T-helper 2 cell treated with Interferon-gamma antibody and Interleukin-4, amounts not matched to agents 5 μg/mL and 100 μg/mL, for 36 hours (primary cell): ENCODE data around the gene BHLHA15.
"Not testable (repeated sequence)": the region's sequence is repeated elsewhere in the genome, so short reads cannot be mapped to it uniquely, and the experiment has no call there.

Experiments used
- DNase-seq: peaks from one replicate; pipeline ENCODE4 v3.0.0; 2021; ENCODE audit warnings: low spot score
- H3K27ac Mint-ChIP-seq: one replicate; pipeline ENCODE4 v1.8.0; 2021; ENCODE audit warnings: mild to moderate bottlenecking, mixed read lengths
- H3K27me3 Mint-ChIP-seq: one replicate; pipeline ENCODE4 v1.8.0; 2021; ENCODE audit warnings: low read depth, mixed read lengths
- H3K36me3 Mint-ChIP-seq: one replicate; pipeline ENCODE4 v1.8.0; 2021; ENCODE audit warnings: low read depth, mixed read lengths
- H3K4me1 Mint-ChIP-seq: one replicate; pipeline ENCODE4 v1.8.0; 2021; ENCODE audit warnings: low read depth, mixed read lengths
- H3K4me3 Mint-ChIP-seq: one replicate; pipeline ENCODE4 v1.8.0; 2022; ENCODE audit warnings: mild to moderate bottlenecking, moderate library complexity, mixed read lengths
- H3K9me3 Mint-ChIP-seq: one replicate; pipeline ENCODE4 v1.8.0; 2021; ENCODE audit warnings: mixed read lengths

Gene BHLHA15

GRCh38 chr7:98210513-98211220, 572 bp upstream of the BHLHA15 start:
- Mint-ChIP-seq H3K4me1 (no peaks in the 10 kb centered on the region), H3K9me3 (no peaks in the 10 kb centered on the region), H3K27me3 (no peaks in the 10 kb centered on the region), H3K36me3 (peaks cover 11% of the 10 kb centered on the region), H3K27ac (no peak overlapping the region), H3K4me3 (no peak overlapping the region)
- DNase-seq, result no peak

- H3K27ac Mint-ChIP-seq, result no peak overlapping the region
Measured at GRCh38 chr7:98211676-98212531, 665 bp downstream of the BHLHA15 start.

GRCh38 chr7:98212532-98213041, 1.3 kb downstream of the BHLHA15 start:
- H3K36me3 Mint-ChIP-seq, result peaks cover under 1% of the 10 kb centered on the region
- H3K27me3 Mint-ChIP-seq, result no peaks in the 10 kb centered on the region
- no peak for DNase-seq
- no peak overlapping the region for H3K4me3 Mint-ChIP-seq
- H3K9me3 Mint-ChIP-seq, result no peaks in the 10 kb centered on the region
- H3K4me1 Mint-ChIP-seq, result no peaks in the 10 kb centered on the region
- H3K27ac Mint-ChIP-seq, result no peak overlapping the region

More at GRCh38 chr7:98211676-98212531, 665 bp downstream of the BHLHA15 start:
- Mint-ChIP-seq H3K4me3 (peak overlapping the region; percentile 46), H3K36me3 (peaks cover 2% of the 10 kb centered on the region), H3K4me1 (no peaks in the 10 kb centered on the region), H3K27me3 (no peaks in the 10 kb centered on the region), H3K9me3 (no peaks in the 10 kb centered on the region)
- no peak for DNase-seq

- no peak overlapping the region for H3K27ac Mint-ChIP-seq
- H3K27me3 Mint-ChIP-seq, result no peaks in the 10 kb centered on the region
- H3K9me3 Mint-ChIP-seq, result no peaks in the 10 kb centered on the region
- peaks cover 2% of the 10 kb centered on the region for H3K36me3 Mint-ChIP-seq
- DNase-seq, result no peak
- no peak overlapping the region for H3K4me3 Mint-ChIP-seq
- peaks cover 4% of the 10 kb centered on the region for H3K4me1 Mint-ChIP-seq
Measured at GRCh38 chr7:98213296-98213887, 2.2 kb downstream of the BHLHA15 start.

GRCh38 chr7:98213888-98214810, 2.9 kb downstream of the BHLHA15 start:
- H3K27ac Mint-ChIP-seq, result no peak overlapping the region
- no peak for DNase-seq
- no peak overlapping the region for H3K4me3 Mint-ChIP-seq
- peaks cover 9% of the 10 kb centered on the region for H3K4me1 Mint-ChIP-seq
- no peaks in the 10 kb centered on the region for H3K27me3 Mint-ChIP-seq
- peaks cover 5% of the 10 kb centered on the region for H3K36me3 Mint-ChIP-seq
- H3K9me3 Mint-ChIP-seq, result no peaks in the 10 kb centered on the region

GRCh38 chr7:98214811-98215321, 3.6 kb downstream of the BHLHA15 start:
- Mint-ChIP-seq H3K27ac (no peak overlapping the region), H3K4me3 (no peak overlapping the region), H3K27me3 (no peaks in the 10 kb centered on the region), H3K4me1 (peaks cover 11% of the 10 kb centered on the region), H3K36me3 (peaks cover 10% of the 10 kb centered on the region), H3K9me3 (no peaks in the 10 kb centered on the region)
- DNase-seq, result no peak

GRCh38 chr7:98215561-98216495, 4.6 kb downstream of the BHLHA15 start:
- H3K9me3 Mint-ChIP-seq, result no peaks in the 10 kb centered on the region
- peaks cover 11% of the 10 kb centered on the region for H3K4me1 Mint-ChIP-seq
- H3K4me3 Mint-ChIP-seq, result no peak overlapping the region

GRCh38 chr7:98216941-98217622, 5.8 kb downstream of the BHLHA15 start:
- DNase-seq, result no peak
- Mint-ChIP-seq H3K27me3 (no peaks in the 10 kb centered on the region), H3K36me3 (peaks cover 10% of the 10 kb centered on the region), H3K9me3 (no peaks in the 10 kb centered on the region), H3K4me1 (peaks cover 11% of the 10 kb centered on the region), H3K4me3 (no peak overlapping the region), H3K27ac (no peak overlapping the region)

More at GRCh38 chr7:98215561-98216495, 4.6 kb downstream of the BHLHA15 start:
- no peak for DNase-seq
- H3K36me3 Mint-ChIP-seq, result peaks cover 10% of the 10 kb centered on the region
- no peaks in the 10 kb centered on the region for H3K27me3 Mint-ChIP-seq
- H3K27ac Mint-ChIP-seq, result no peak overlapping the region

- Mint-ChIP-seq H3K27me3 (no peaks in the 10 kb centered on the region), H3K4me3 (no peak overlapping the region), H3K9me3 (no peaks in the 10 kb centered on the region), H3K4me1 (peaks cover 11% of the 10 kb centered on the region), H3K27ac (peak overlapping the region; percentile 14), H3K36me3 (peaks cover 10% of the 10 kb centered on the region)
- no peak for DNase-seq
Measured at GRCh38 chr7:98217623-98218582, 6.7 kb downstream of the BHLHA15 start.

- DNase-seq, H3K9me3 Mint-ChIP-seq, H3K27me3 Mint-ChIP-seq, H3K4me3 Mint-ChIP-seq: not testable (repeated sequence)
- Mint-ChIP-seq H3K4me1 (peaks cover 11% of the 10 kb centered on the region), H3K27ac (peak overlapping the region; percentile 7), H3K36me3 (peaks cover 12% of the 10 kb centered on the region)
Measured at GRCh38 chr7:98219382-98219781, 8.1 kb downstream of the BHLHA15 start.
